ENCODE measurements around the gene WDR31.

GRCh38 chr9:113269871-113270270, 70.2 kb downstream of the WDR31 start:
- TF ChIP-seq, protein P1, sequence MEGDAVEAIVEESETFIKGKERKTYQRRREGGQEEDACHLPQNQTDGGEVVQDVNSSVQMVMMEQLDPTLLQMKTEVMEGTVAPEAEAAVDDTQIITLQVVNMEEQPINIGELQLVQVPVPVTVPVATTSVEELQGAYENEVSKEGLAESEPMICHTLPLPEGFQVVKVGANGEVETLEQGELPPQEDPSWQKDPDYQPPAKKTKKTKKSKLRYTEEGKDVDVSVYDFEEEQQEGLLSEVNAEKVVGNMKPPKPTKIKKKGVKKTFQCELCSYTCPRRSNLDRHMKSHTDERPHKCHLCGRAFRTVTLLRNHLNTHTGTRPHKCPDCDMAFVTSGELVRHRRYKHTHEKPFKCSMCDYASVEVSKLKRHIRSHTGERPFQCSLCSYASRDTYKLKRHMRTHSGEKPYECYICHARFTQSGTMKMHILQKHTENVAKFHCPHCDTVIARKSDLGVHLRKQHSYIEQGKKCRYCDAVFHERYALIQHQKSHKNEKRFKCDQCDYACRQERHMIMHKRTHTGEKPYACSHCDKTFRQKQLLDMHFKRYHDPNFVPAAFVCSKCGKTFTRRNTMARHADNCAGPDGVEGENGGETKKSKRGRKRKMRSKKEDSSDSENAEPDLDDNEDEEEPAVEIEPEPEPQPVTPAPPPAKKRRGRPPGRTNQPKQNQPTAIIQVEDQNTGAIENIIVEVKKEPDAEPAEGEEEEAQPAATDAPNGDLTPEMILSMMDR (optimal IDR thresholded peaks at IDR 0.05 in 1 of 3, IDR thresholded peaks at IDR 0.05 in 1 of 3, conservative IDR thresholded peaks at IDR 0.05 in 1 of 3; ENCODE audit: extremely low read depth in 1 of 3, insufficient read depth in 2 of 3, low read length in 3 of 3): no peak
- TF ChIP-seq EZH2 (IDR thresholded peaks at IDR 0.05; ENCODE audit: low read length): no peak

Data from keratinocyte (primary cell).